GM12891 (cell line): ENCODE data around the gene ZC3H7A.
A peak's percentile ranks its signal among the peaks of the same experiment; 100 is the strongest.

Source experiments
- PAX5 ChIP-seq: IDR thresholded peaks from 2 replicates; pipeline ENCODE4 v1.6.1; 2011; ENCODE audit warnings: low read length, moderate library complexity, mild to moderate bottlenecking; ENCODE audit not compliant: insufficient read depth, severe bottlenecking
- POLR2A ChIP-seq: IDR thresholded peaks from 2 replicates; pipeline ENCODE4 v1.6.1; 2011; ENCODE audit warnings: low read depth, low read length, control low read depth
- POLR2AphosphoS5 ChIP-seq: IDR thresholded peaks from 2 replicates; pipeline ENCODE4 v1.6.1; 2011; ENCODE audit warnings: low read depth, low read length, control low read depth
- POU2F2 ChIP-seq: IDR thresholded peaks from 2 replicates; pipeline ENCODE4 v1.6.1; 2011; ENCODE audit warnings: low read depth, mild to moderate bottlenecking, control low read depth, low read length, moderate library complexity
- SPI1 ChIP-seq: IDR thresholded peaks from 2 replicates; pipeline ENCODE4 v1.6.1; 2011; ENCODE audit warnings: low read depth, low read length, control low read depth
- TAF1 ChIP-seq: IDR thresholded peaks from 2 replicates; pipeline ENCODE4 v1.6.1; 2011; ENCODE audit warnings: low read depth, low read length, control low read depth

DNA sequence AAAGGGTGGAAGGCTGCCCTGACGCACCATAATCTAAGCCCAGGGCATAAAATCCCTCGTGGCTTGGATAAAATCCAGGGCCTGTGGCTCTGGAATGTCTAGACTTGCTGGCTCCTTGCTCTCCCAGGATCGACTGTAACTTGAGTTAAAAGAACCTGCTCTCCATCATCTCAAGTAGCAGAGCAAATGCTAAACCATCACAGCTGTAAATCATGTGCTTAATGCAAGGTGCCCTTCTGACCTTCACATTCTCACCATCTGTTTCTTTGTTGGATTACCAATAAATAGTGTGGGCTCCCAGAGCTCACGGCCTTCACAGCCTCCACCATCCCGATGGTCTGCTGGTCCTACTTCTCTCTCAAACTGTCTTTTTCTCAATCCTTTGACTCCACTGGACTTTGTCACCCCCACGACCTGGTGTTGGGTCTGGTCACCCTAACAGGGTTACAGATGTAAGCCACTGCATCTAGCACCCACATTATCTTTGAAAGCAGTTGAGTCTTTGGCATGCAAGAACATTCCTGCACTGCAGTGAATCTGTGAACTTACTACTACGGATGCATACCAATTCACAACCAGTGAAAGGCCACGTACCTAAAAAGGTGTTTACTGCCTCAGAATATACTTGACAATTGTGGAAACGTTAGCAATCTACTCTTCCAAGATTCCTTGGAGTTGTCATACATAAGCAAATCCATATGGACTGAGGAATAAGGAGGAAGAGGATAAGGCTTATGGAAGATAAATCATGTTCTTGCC lies 39.0 kb upstream of the ZC3H7A start:
- TF ChIP-seq POLR2A (peak; percentile 28; the same call in 1 of the 2 replicates), POLR2AphosphoS5 (no peak; the same call in 1 of the 2 replicates), POU2F2 (no peak), TAF1 (no peak), SPI1 (no peak), PAX5 (no peak)
